ENCODE results near the gene NFKBIA.
"Not testable (repeated sequence)": the region's sequence is repeated elsewhere in the genome, so short reads cannot be mapped to it uniquely, and the experiment has no call there.

Gene NFKBIA

GRCh38 chr14:35368139-35368460 lies 36.4 kb downstream of the NFKBIA start:
- DNase-seq (ENCODE audit: low read depth): no peak

GRCh38 chr14:35367056-35367372 lies 37.5 kb downstream of the NFKBIA start:
- DNase-seq (ENCODE audit: low read depth): no peak

GRCh38 chr14:35366521-35366976 lies 38.0 kb downstream of the NFKBIA start:
- DNase-seq (ENCODE audit: low read depth): no peak

DNA sequence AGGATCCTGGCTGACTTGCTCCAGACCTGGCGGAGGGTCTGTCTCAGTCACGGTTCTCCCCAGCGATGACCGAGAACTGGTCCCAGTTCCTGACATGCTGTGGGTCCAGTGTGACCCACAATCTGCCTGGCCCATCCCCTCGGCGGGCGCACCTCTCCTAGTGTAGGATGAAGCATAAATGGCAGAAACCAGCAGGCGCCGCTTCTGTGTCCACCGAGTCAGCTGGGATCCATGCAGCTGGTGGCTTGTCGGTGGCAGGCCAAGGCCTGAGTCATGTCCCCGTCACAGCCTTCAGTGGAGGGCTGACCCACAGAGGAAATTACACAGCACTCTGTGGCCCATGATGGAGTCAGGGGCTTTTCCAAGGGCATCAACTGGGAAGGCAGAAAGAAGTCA lies 38.5 kb downstream of the NFKBIA start:
- DNase-seq (ENCODE audit: low read depth): no peak

- peak; percentile 15 for DNase-seq (ENCODE audit: low read depth)
Measured at GRCh38 chr14:35365130-35366055, 39.2 kb downstream of the NFKBIA start.

DNA sequence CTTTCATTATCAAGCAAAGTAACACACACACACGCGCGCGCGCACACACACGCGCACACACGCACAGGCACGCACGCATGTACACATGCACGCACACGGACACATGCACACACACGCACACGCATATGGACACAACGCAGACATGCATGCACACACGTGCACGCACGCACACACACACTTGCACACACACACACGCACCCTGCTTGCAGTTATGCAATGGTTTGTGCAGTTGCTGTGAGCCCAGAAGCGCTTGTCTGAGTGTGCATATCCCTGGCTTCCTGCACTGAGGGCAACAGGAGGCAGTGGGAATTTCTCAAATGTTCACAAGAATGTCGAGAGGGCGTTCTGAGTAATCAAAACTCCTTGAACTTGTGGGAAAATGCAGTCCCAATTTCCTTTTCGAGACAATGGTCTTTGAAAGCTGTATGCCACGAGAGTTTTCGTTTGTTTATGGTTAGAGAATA lies 41.6 kb downstream of the NFKBIA start:
- DNase-seq (ENCODE audit: low read depth): no peak

- no peak for DNase-seq (ENCODE audit: low read depth)
Measured at GRCh38 chr14:35362450-35362849, 42.1 kb downstream of the NFKBIA start.

GRCh38 chr14:35361141-35361480 lies 43.4 kb downstream of the NFKBIA start:
- no peak for DNase-seq (ENCODE audit: low read depth)

DNA sequence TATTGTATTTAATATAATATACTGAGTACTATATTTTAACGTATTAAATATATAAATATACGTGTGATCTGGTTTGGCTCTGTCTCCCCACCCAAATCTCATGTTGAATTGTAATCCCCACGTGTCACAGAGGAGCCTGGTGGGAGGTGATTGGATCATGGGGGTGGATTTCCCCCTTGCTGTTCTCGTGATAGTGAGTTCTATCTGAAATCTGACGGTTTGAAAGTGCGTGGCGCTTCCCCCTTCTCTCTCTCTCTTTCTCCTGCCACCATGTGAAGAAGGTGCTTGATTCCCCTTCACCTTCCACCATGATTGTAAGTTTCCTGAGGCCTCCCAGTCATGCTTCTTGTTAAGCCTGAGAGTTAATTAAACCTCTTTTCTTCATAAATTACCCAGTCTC lies 44.9 kb downstream of the NFKBIA start:
- not testable (repeated sequence) for DNase-seq (ENCODE audit: low read depth)

- DNase-seq (ENCODE audit: low read depth): no peak
Measured at GRCh38 chr14:35355981-35356841, 48.3 kb downstream of the NFKBIA start.

GRCh38 chr14:35355235-35355634 lies 49.3 kb downstream of the NFKBIA start:
- not testable (repeated sequence) for DNase-seq (ENCODE audit: low read depth)

DNA sequence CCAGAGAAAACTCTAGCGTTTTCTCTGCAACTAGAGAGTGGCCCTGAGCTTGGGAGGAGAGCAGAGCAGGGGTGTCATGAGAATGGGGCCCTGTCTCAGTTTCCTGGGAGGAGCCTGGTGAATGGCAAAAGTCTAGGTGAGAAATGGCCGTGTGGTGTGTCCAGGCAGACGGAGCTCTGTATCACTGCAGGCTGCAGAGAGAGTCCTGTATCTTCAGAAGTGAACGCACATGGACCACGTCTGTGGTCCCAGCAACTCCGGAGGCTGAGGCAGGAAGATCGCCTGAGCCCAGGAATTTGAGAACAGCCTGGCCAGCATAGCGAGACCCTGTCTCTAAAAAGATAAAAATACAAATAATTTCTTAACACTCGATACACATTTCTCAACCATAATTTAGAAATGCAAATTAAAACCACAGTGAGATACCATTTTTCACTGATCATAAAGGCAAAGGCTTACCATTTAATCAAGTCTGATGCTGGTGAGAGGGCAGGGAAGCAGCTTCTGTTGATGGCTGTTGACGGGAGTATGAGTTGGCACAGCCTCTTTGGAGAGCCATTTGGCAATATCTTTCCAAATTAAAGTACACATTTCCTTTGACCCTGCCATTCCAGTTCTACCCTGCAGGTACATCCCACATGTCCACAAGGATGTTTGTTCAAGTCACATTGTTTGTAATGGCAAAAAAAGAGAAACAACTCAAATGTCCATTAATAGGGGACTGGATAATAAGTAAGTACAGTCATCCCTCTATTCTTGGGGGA lies 51.0 kb downstream of the NFKBIA start:
- no peak for DNase-seq (ENCODE audit: low read depth)

- no peak for DNase-seq (ENCODE audit: low read depth)
Measured at GRCh38 chr14:35352274-35353233, 52.0 kb downstream of the NFKBIA start.

DNA sequence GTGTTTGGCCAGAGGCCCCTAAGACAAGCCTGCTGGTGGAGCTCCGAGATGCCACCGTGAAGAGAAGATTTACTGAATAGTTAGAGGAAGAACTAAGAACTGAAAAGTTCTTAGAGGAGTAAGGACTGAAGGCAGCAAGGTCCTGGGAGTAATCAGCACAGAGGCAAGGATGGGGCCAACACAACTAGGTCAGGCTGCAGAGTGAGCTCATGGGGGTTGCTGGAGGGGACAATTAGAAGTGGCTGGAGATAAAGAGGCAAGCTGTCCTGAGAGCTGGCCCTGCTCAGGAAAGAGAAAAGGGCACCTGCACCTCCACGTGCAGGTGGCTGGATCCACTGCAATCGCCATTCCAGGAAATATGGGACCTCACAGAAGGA lies 52.7 kb downstream of the NFKBIA start:
- DNase-seq (ENCODE audit: low read depth): no peak

Data from stimulated activated CD8-positive, alpha-beta memory T cell treated with anti-CD3 and anti-CD28 coated beads, Interleukin-15, amount 100 ng/mL, for 1 hour (primary cell).